ENCODE measurements around the gene ERGIC1. TPM values are rescaled to one million over a fixed set of nuclear protein-coding genes. Genes with fewer than 3 reads are reported as not detected.

The ERGIC1 gene
- total and polyA plus RNA-seq, 2 of the 13 experiments (the other 11 are each of a cell fraction or from before 2014, with no cell fraction given), result 78.5 to 184 TPM

GRCh38 chr5:172789687-172790495 is 44.2 kb upstream of the ERGIC1 start (continued):
- TF ChIP-seq ZNF772 (CRISPR knock-in tag; IDR thresholded peaks at IDR 0.05) (no peak), NFKBIZ (CRISPR knock-in tag; IDR thresholded peaks at IDR 0.05) (no peak), ZBTB7B (CRISPR knock-in tag; IDR thresholded peaks at IDR 0.05) (no peak), TEF (CRISPR knock-in tag; IDR thresholded peaks at IDR 0.05) (no peak), ZNF773 (CRISPR knock-in tag; IDR thresholded peaks at IDR 0.05; ENCODE audit: borderline replicate concordance) (no peak), ZBTB34 (CRISPR knock-in tag; IDR thresholded peaks at IDR 0.05) (no peak), ZNF281 (CRISPR knock-in tag; IDR thresholded peaks at IDR 0.05; ENCODE audit: borderline replicate concordance) (no peak), NR1H2 (CRISPR knock-in tag; IDR thresholded peaks at IDR 0.05; ENCODE audit: borderline replicate concordance, low read depth) (no peak), GATAD1 (CRISPR knock-in tag; IDR thresholded peaks at IDR 0.05) (no peak), ZBTB38 (CRISPR knock-in tag; IDR thresholded peaks at IDR 0.05) (no peak), ATAD3A (CRISPR knock-in tag; IDR thresholded peaks at IDR 0.05) (no peak), ZNF782 (CRISPR knock-in tag; IDR thresholded peaks at IDR 0.05; ENCODE audit: borderline replicate concordance) (no peak), SRSF4 (IDR thresholded peaks at IDR 0.05; ENCODE audit: low read depth, low read length, poor library complexity, severe bottlenecking) (no peak), HNRNPH1 (optimal IDR thresholded peaks at IDR 0.05; ENCODE audit: low read depth, low read length) (no peak), FOSL1 (CRISPR knock-in tag; IDR thresholded peaks at IDR 0.05; ENCODE audit: borderline replicate concordance) (no peak), GTF3A (CRISPR knock-in tag; conservative IDR thresholded peaks at IDR 0.05) (no peak), HHEX (CRISPR knock-in tag; IDR thresholded peaks at IDR 0.05) (no peak), ZNF33A (CRISPR knock-in tag; IDR thresholded peaks at IDR 0.05; ENCODE audit: borderline replicate concordance) (no peak), PHB2 (IDR thresholded peaks at IDR 0.05; ENCODE audit: partially characterized antibody) (no peak), ZNF18 (CRISPR knock-in tag; IDR thresholded peaks at IDR 0.05; ENCODE audit: insufficient replicate concordance) (no peak), ZNF30 (CRISPR knock-in tag; IDR thresholded peaks at IDR 0.05) (no peak), ZNF367 (CRISPR knock-in tag; IDR thresholded peaks at IDR 0.05; ENCODE audit: borderline replicate concordance) (no peak), MED8 (CRISPR knock-in tag; IDR thresholded peaks at IDR 0.05; ENCODE audit: insufficient replicate concordance) (no peak)
